ENCODE data around the gene SLC41A3.

SLC41A3 gene

DNA sequence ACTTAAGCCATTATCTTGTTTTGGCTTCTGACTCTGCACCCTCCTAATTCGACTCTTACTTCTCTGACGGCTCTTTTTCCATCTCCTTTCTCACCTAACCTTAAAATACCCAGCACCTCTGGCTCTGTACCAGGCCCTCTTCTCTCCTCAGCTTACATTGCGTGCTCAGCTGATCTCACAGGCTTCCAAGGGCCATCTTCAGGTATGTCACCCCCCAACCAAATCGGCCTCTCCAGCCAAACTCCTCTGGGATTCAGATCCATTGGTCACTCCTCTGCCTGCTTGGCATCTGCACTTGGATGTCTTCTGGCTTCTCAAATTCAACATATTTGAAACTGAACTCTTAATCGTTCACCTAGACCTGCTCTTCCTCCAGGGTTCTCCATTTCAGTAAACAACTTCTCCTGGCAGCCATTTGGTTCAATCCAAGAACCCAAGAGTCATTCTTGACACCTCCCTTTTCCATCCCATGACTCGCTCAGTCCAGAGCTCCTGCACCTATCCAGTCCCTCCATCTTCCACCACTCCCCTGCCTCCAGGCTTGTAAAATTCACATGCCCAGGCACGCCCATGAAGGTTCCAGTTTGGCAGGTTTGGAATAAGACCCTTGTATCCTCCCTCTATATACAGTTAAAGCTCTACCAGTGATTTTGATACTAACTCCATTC lies 35.2 kb upstream of the SLC41A3 start:
- no peak for DNase-seq

DNA sequence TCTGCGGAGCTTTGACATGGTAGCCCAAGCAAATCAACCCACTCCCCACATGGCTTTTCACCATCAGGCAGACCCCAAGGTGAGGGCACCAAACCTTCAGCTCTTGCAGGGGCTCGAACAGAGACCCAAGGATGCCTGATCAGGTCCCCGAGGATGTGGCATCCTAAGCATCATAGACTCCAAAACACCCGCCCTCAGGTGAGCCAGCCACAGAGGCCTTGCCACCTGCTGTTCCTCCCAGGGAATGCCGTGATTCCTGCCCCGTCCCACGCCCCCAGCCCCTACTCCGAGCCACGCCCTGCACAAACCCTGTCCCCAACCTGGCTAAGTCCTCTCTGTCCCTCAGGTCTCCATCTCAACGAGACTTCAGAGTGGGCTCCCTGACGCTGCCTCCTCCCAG lies 34.7 kb upstream of the SLC41A3 start:
- no peak for DNase-seq

DNA sequence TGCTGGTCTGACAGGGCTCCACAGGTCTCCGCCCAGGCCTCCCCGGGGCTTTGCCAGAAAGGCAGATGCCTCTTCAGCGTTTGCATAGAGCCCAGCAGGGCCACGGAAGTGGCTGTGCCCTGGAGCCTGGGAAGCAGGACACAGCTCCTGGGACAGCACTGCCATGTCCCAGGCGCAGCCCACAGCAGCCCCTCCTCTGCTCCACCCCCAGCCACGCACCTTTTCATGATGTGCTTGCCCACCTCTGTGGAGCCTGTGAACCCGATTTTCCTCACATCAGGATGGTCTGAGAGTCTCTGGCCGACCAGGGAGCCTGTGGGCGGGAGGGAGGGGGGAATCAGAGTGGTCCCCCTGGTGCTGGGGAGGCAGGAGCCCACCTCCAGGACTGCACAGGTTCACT lies 33.9 kb upstream of the SLC41A3 start:
- DNase-seq, result no peak

DNA sequence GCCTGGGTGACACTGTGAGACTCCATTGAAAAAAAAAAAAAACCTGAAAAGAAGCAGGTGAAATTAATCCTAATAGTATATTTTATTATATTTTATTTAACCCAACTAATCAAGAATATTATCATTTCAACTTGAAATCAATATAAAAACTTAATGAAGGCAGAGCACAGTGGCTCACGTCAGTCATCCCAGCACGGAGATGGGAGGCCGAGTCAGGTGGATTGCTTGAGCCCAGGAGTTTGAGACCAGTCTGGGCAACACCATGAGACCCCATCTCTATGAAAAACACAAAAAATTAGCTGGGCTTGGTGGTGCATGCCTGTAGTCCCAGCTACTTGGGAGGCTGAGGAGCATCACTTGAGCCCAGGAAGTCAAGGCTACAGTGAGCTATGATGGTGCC lies 33.3 kb upstream of the SLC41A3 start:
- DNase-seq, result no peak

DNA sequence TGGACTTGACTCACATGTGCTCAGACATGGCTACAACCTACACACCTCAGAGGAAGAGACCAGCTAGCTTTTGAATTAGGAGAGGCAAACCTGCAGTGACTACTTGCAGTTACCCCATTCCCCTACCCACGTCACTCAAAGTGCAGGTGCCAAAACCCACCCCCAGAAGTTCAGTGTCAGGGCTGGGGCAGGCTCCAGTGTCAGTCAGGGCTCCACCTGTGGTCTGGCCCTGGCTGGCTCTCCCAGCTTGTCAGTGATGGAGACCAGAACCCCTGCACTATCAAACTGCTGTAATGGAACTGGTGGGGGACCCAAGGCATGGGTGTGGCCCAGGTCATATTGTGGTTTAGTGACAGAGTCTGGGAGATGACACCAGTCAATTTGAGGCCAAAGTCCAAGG lies 32.6 kb upstream of the SLC41A3 start:
- DNase-seq, result no peak

DNA sequence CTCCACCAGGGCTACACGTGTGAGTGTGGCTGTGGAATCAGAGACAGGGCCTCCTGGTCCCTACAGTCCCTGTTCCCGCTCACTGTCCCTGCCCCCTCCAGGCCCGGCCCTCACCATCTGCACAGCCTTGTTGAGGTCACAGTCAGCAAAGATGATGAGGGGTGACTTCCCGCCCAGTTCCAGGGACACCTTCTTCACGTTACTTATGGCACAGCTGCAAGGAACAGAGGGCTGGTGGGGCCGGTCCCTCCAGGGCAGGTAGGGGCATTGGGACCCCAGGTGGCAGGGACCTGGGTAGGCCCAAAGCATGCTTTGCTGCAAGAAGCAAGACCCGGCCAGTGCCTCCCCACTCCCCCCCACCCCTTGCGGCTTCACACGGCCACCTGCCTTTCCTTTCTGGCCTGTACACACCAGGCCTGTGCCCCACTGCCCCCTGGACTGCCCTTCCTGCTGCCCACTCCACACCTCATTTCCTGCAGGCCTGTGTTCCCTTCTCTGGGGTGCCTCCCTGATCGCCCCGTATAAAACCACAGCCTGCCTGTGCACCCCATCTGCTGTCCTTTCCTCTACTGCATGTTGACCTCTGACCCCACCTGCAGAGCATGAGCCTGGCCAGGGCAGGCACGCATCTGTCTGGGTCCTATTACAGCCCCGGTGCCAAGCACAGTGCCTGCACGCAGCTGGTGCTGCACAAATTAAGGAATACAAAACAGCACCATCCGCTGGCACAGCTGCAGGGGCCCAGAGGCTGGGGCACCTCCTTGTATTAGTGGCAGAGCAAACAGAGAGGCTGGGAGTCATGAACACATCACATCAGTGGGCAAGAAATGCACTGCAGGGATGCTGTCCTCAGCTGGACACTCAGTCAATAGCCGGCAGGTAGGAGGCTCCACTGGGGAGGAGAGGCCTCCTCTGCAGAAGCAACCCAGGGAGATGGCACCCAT lies 30.8 kb upstream of the SLC41A3 start:
- no peak for DNase-seq

DNA sequence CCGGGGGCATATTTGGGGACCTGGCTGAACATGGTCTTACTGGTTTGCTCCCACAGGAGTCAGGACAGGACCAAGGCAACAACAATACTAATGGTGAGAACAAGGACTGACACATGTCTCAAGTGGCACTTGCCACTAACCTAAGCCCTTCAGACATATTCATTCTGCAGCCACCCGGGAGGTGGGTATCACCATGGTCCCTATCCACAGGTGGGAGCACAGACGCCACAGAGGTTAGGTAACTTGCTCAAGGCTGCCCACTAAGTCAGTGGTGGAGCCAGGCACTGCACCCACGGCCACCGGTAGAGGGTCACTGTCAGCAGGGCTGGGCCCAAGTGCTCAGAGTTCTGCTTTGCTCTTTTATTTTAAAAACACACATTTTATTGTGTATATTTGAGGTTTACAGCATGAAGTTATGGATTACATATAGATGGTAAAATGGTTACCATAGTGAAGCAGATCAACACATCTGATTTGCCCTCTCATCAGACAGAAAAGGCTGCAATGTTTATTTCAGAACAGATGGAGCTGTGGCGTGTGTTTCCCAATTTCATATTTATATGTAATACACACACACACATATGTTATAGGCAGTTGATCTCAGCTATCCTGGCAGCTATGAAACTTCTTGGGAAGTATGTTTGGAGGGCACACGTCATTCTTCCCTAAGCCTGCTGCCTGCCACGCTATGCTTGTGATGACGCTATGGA lies 30.0 kb upstream of the SLC41A3 start:
- DNase-seq, result no peak

DNA sequence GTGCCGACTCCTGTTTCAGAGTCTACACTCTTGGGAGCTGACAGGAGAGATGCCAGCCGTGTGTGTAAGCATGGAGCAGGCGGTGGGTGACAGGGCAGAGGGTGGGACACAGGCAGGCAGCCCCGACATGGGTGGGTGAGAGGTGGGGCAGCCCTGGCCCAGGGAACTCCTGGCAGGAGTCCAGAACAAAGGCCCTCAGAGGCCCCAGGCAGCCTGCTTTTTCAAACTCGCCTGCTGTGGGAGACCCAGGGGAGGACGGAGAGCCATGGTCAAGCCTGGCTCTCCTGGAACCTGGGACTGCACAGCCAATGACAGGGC lies 29.3 kb upstream of the SLC41A3 start:
- DNase-seq, result no peak

DNA sequence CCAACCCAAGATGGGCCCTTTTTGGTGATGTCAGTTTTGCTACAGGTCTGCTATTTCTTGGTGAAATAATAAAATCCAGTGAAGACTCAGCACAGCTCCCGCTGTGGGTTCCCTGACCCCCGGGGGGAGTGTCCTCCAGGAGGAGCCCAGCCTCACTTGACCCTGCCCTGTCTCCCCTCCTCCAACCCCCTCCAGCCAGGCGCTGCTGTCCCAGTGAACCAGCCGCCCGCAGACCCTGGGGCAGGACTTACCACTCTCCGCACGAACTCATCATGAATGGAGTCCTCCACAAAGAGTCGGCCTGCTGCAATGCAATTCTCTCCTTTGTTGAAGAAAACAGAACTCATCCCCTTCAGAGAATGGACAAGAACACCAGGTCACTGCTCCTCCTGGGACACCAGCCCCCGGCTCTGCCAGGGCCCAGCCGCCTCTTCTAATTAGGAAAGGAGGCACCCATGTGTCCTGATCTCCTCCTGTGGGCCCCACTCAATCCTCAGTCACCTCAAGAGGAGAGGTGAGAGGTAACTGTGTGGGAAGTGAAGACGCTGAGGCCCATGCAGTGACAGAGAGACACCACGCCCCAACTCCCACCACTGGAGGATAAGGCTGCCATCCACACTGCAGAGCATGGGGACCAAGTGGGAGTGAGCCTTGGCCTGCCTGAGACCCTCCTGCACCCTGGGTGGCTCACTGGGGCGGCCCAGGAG lies 28.8 kb upstream of the SLC41A3 start:
- no peak for DNase-seq

DNA sequence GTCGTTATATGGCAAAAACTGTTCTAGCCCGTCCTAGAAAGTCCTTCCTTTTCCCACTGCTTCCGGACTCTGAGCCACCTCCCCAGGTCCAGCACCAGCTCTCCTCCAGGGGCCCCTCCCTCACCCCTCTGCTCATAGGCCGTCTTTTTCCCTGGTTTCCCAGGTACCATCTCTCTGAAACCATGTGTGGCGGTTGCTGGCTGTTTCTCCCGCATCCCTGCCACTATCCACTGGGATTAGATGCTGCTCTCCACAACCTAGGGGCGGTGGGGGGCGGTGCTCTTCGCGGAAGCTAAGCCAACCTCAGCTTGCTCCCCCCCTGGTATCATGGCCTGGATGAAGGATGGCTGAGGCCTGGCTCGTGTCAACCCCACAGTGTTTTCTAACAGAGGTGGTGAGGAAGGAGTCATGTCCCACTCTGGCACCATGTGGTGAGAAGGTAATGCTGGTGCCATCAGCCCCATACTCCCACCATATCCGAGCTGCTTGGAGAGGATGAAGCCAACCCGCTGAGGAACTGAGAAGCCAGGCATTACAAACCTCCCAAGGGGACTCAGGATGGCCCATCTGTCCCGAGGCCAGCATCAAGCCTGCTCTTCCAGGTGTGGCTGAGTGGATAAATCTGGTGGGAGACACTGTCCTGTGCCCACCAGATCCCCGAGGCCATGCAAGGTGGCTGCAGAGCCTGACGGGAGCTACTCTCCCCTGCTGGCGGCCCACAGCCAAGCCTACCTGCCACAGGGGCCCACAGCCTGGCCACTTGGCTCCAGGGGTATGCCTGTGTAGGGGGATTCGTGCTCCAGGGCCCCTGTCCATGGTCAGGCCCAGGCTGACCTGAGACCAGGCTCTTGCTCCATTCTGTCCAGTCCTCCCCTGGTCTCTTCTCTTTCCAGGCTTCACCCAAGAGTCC lies 27.9 kb upstream of the SLC41A3 start:
- no peak for DNase-seq

DNA sequence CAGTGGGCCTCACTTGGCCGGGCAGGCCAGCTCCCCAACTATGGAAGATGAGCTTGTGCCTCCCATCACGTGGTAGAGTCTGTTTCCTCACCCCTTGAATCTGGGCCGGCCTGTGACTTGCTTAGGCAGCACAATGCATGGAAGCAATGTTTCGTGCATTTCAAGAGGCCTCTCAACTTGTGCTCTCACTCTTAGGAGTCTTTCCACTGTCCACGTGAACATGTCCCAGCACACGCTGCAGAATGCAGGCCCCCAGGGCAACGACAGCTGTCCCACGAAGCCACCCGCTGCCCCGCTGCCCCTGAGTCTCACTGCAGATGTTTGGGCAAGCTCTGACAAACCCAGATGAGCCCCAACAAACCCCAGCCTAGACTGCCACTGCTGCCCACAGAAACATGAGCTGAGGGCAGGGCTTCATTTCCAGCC lies 27.2 kb upstream of the SLC41A3 start:
- no peak for DNase-seq

DNA sequence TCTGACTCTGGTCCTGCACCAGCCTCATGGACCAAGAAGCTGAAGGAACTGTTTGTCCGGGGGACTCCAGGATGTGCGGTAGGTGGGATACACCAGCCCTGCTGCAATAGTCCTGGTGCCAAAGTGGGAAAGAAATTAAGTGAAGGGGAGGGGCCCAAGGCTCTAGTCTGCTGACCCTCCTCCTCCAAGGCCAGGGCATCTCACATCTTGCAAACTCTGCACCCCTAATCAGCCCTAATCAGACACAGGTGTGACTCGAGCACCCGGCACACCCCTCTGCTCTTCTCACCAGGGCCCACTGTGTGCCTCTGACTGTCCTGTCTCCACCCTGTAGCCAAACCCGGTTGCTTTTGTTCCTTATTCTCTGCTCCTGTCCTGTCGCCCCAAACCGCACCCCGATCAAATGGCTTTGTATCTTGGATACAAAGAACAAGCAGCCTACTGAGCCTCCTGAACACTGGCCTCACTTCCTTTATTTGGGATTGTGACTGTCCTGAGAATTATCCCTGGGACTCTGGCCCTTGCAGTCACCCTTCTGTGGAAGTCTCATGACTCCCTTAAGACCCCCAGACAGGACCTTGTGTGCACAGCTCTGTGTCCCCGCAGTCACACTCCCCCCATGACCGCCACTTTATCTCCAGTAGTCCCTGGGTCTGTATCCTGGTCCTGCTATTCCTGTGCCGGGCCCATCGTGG lies 26.7 kb upstream of the SLC41A3 start:
- no peak for DNase-seq

DNA sequence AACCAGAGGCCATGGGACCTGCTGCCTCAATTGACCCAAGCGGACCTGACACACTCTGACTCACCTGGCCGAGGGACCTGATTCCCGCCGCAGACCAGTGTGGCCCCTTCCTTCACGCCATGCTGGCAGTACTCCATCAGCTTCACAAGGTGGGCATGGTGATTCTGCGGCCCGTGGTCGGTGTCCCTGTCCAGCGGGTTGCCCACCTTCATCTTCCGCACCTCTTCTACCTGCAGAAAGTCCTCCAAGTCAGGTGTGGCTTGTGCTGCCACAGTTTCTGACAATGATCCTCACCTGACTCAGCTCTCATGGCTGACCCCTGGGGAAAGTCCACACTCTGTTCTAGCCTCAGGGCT lies 25.9 kb upstream of the SLC41A3 start:
- no peak for DNase-seq

DNA sequence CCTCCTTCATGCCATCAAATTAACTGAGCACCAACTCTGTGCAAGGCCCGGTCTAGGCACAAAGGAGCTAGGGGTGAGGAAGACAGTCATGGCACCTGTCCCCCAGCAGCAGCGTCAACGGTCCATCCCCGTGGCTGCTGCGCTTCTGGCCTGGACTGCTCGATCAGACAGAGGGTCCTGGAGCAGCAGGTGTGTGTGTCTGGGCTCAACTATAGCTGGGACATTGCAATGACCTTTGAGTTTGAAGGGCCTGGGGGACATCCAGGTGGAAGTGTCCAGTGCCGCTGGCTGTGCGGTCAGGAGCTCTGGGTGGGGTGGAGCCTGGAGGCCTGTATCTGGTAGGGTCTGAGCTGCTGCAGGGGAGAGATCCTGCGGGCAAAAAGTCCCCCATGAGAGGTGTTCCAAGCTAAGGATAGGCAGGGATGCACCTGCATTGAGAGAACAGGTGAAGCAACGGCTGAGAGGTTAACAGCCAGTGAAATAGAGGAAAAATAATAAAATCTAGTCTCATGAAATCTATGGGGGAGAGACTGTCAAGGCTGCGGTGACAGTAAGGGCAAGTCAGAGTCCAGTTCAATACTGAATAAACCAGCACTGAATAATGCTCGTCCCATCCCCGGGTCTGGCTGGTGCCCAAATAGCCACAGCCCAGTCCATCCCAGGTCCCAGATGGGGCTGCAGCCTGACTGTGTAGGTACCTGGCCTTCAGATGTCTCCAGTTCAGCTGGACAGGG lies 25.4 kb upstream of the SLC41A3 start:
- no peak for DNase-seq

DNA sequence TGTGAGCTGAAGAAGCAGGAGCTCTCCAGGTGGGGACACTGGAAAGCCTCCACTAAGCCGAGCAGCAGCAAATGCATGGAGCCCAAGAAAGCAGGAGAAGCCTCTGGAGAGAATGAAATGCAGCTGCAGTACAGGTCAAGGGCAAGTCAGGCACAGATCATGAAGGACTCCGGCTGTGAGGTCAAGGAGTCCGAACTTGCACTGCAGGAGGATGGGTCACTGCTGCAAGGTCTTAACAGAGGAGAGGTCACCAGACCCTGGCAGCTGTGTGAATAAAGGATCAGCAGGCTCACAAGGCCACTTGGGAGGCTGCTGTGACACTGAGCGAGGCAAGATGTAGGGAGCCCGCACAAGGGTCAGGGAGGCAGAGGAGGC lies 24.7 kb upstream of the SLC41A3 start:
- no peak for DNase-seq

DNA sequence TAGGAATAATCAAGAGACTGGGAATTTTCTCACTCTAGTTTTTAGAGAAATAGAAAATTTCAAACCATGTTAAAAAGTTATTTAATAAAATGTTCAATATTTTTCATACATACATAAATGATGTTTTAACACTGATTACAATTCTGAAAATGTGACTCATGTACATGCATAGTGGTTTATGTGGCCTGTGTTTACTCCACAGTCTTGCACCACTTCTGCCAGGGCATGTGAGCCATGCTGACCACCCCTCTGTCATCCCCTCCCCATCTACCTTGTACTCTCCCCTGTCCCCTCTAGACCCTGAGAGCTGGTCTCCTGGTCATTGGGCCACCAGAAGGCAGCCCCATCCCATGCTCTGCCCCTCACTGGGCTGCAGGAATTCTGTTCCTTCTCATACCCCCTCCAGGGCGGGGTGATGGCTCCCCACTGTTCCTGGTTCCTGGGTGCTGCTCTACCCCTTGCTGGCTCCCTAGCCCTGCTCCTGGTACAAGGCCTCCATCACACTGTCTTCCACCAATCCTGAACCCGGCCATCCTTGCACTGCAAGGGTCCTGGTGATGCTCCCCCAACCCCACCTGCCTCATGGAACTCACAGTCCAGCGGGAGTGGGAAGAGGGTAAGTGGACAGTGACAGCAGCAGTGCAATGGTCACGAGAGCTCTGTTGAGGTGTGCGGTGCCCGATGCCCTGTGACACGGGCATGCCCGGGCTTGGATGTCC lies 24.2 kb upstream of the SLC41A3 start:
- no peak for DNase-seq

DNA sequence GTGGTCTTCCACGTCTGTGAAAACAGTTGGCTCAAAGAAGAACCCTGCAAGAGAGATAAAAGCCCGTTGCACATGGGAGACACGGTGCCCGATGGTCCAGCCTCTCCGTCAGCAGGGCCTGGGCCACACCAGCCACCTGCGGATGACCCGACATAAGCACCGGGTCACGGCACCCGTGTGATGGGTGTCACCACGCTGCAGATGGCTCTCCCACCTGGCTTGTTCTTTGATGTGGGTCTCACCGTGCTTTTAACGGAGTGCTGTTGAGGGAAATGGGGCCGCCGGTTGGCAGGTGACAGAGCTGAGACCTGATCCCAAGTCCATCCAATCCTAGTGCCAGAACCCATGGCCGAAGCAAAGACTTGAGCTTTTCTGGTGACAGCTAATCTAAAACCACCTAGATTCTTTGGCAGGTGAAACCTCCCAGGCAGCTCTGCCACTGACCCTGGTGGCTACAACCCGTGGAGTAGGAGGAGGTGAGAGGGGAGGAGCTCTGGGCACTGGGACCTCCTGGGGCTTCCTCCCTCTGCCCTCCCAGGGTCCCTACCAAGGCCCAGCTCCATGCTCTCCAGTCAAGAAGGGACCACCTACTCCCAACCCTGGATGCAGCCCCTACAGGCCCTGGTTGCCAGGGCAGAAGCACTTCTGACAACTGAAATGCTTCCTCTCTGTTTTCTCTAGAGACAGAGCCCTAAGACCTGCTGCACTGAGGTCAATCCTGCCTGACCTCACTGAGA lies 23.4 kb upstream of the SLC41A3 start:
- no peak for DNase-seq

DNA sequence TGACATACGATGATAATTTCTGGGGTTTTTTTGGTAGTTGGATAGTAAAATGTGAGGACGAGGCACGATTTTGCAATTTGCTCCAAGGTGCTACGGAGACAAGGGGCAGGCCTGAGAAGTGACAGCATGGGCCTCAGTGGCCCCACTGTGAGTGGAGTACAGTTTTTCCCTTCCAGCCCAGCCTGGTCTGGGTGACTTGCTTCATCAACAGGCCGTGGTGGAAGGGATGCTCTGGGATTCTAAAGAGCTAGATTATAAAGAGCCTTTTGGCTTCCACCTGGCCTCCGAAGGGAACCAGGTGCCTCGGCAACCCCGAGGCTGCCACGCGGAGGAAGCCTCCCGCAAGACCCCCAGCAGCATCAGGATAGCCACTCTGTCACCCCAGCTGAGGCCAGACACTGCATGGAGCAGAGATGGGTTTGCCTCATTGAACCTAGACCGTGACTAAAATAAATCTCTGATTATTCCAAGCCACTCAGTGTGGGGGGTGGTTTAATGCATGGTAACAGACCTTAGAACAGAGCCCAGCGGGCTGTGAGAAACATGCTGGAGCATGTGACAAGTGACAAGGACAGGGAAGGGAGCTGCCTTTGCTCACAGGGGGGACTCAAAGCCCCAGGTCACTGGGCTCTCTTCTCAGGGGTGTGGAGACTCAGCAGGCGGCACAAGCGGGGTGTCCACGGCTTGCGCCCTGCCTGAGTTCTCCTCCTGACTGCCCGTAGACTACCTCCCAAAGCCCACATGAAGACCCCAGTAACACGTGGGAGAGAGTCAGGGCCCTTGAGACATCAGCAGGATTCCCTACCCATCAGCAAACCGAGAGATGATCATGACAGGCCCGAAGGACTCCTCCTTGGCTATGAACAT lies 22.6 kb upstream of the SLC41A3 start:
- DNase-seq, result no peak

Data from CD4-positive, alpha-beta T cell treated with Interleukin-6 for 4 hours (primary cell).